K562 (cell line): Measurements from ENCODE around the gene ALKBH3.

Experiments
- MTA2 ChIP-seq: fragments of 450-650 bp; IDR thresholded peaks from 2 replicates; pipeline ENCODE4 v1.6.1; 2016; ENCODE audit warnings: low read depth
- SMARCA5 ChIP-seq: fragments of 450-650 bp; IDR thresholded peaks from 2 replicates; pipeline ENCODE4 v1.6.1; 2016

DNA sequence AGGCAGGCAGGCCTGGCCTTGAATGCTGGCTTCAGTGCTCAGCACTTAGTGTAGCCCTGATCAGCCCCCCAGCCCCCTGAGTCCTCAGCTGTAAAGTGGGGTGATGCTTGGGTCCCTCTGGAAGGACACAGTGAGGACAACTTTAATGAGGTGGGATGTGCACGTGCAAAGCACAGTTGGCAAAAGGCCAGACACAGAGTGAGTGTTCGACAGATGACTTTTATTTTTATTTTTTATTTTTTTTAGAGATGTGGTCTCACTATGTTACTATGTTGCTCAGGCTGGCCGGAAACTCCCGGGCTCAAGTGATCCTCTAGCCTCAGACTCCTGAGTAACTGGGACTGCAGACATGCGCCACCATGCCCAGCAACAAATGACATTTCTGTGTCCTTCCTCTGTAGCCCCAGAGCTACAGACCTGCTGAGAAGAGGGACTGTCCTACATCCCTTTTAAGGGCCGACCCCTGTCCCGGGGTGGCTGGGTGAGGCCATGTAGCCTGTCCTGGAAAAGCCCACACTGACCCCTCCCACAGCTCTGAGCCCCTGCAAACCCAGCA is 54.9 kb downstream of the ALKBH3 start:
- no peak for TF ChIP-seq MTA2
- no peak for TF ChIP-seq SMARCA5
